ENCODE data around the gene IDUA. TPM values are rescaled to one million over a fixed set of nuclear protein-coding genes. Genes with fewer than 3 reads are reported as not detected.

Gene IDUA
- total RNA-seq, 1 experiment from 2014 or later, result 46.6 TPM

GRCh38 chr4:1023895-1024740 lies 37.3 kb downstream of the IDUA start:
- intact Hi-C loops (cut with micrococcal nuclease; ENCODE audit: unreplicated experiment), result no loop called here
- BruUV-seq (replicated peaks), result no TSS peak
- ChIA-PET POLR2A (ENCODE audit: unreplicated experiment) (no interaction called here), CTCF (no interaction called here)
- Histone ChIP-seq H3K4me3 (no peak overlapping the region), H3F3A (ENCODE audit: insufficient read depth, low read depth) (peaks cover 20% of the 10 kb centered on the region; the same call in 1 of the 2 replicates), H3K27me3 (ENCODE audit: insufficient read depth, low read depth) (no peaks in the 10 kb centered on the region), H3K9me2 (ENCODE audit: insufficient read depth) (no peaks in the 10 kb centered on the region), H3K36me3 (ENCODE audit: low read depth) (no peaks in the 10 kb centered on the region), H3K79me2 (ENCODE audit: low read depth) (no peaks in the 10 kb centered on the region), H4K20me1 (ENCODE audit: insufficient read depth) (peaks cover 7% of the 10 kb centered on the region; the same call in 1 of the 2 replicates), H3K27ac (no peak overlapping the region), H3K4me2 (no peak overlapping the region), H3K4me1 (replicated peaks; ENCODE audit: insufficient read depth) (no peaks in the 10 kb centered on the region), H2AFZ (no peak overlapping the region), H3K9me3 (ENCODE audit: insufficient read depth, low read depth) (no peaks in the 10 kb centered on the region)
- no peak for TF ChIP-seq CTCF (conservative IDR thresholded peaks at IDR 0.05)
- TF ChIP-seq EZH2 (IDR thresholded peaks at IDR 0.05; ENCODE audit: low read depth), result no peak
- no peak for DNase-seq

GRCh38 chr4:1024882-1025545 lies 38.2 kb downstream of the IDUA start:
- H3K4me1 ChIP-seq (replicated peaks; ENCODE audit: insufficient read depth), result no peaks in the 10 kb centered on the region
- intact Hi-C loops (cut with micrococcal nuclease; ENCODE audit: unreplicated experiment), result no loop called here
- no peaks in the 10 kb centered on the region for H3K36me3 ChIP-seq (ENCODE audit: low read depth)
- H3F3A ChIP-seq (ENCODE audit: insufficient read depth, low read depth), result peaks cover 20% of the 10 kb centered on the region; the same call in 1 of the 2 replicates
- no peak overlapping the region for H2AFZ ChIP-seq
- CTCF ChIA-PET, result no interaction called here
- no peak overlapping the region for H3K27ac ChIP-seq
- H3K9me2 ChIP-seq (ENCODE audit: insufficient read depth), result no peaks in the 10 kb centered on the region
- no peaks in the 10 kb centered on the region for H3K27me3 ChIP-seq (ENCODE audit: insufficient read depth, low read depth)
- TSS peak; percentile 38 for BruUV-seq (replicated peaks)
- POLR2A ChIA-PET (ENCODE audit: unreplicated experiment), result no interaction called here
- H3K4me3 ChIP-seq, result no peak overlapping the region
- H3K79me2 ChIP-seq (ENCODE audit: low read depth), result no peaks in the 10 kb centered on the region
- H3K9me3 ChIP-seq (ENCODE audit: insufficient read depth, low read depth), result no peaks in the 10 kb centered on the region
- TF ChIP-seq CTCF (conservative IDR thresholded peaks at IDR 0.05) (no peak), EZH2 (IDR thresholded peaks at IDR 0.05; ENCODE audit: low read depth) (no peak)
- no peak for DNase-seq
- no peak overlapping the region for H3K4me2 ChIP-seq
- peaks cover 7% of the 10 kb centered on the region; the same call in 1 of the 2 replicates for H4K20me1 ChIP-seq (ENCODE audit: insufficient read depth)

GRCh38 chr4:1026115-1026514 lies 39.3 kb downstream of the IDUA start:
- TF ChIP-seq EZH2 (IDR thresholded peaks at IDR 0.05; ENCODE audit: low read depth), result no peak
- TF ChIP-seq CTCF (conservative IDR thresholded peaks at IDR 0.05), result no peak
- Histone ChIP-seq H3K9me3 (ENCODE audit: insufficient read depth, low read depth) (no peaks in the 10 kb centered on the region), H3K27me3 (ENCODE audit: insufficient read depth, low read depth) (0 out of 2 replicates have a peak, but pooled peaks cover 2% of the 10 kb centered on the region), H3K4me1 (replicated peaks; ENCODE audit: insufficient read depth) (no peaks in the 10 kb centered on the region), H3K9me2 (ENCODE audit: insufficient read depth) (no peaks in the 10 kb centered on the region), H3K79me2 (ENCODE audit: low read depth) (no peaks in the 10 kb centered on the region), H3K36me3 (ENCODE audit: low read depth) (no peaks in the 10 kb centered on the region), H2AFZ (no peak overlapping the region), H3K4me2 (no peak overlapping the region), H4K20me1 (ENCODE audit: insufficient read depth) (peaks cover 7% of the 10 kb centered on the region; the same call in 1 of the 2 replicates), H3K4me3 (no peak overlapping the region), H3F3A (ENCODE audit: insufficient read depth, low read depth) (peaks cover 20% of the 10 kb centered on the region; the same call in 1 of the 2 replicates), H3K27ac (no peak overlapping the region)
- ChIA-PET CTCF (no interaction called here), POLR2A (ENCODE audit: unreplicated experiment) (no interaction called here)
- BruUV-seq (replicated peaks), result no TSS peak
- intact Hi-C loops (cut with micrococcal nuclease; ENCODE audit: unreplicated experiment), result no loop called here
- DNase-seq, result peak in 1 of 2 experiments; percentile 40
